ENCODE data around the gene RNF20.
"Not testable (repeated sequence)": the region's sequence is repeated elsewhere in the genome, so short reads cannot be mapped to it uniquely, and the experiment has no call there.

Gene RNF20

DNA sequence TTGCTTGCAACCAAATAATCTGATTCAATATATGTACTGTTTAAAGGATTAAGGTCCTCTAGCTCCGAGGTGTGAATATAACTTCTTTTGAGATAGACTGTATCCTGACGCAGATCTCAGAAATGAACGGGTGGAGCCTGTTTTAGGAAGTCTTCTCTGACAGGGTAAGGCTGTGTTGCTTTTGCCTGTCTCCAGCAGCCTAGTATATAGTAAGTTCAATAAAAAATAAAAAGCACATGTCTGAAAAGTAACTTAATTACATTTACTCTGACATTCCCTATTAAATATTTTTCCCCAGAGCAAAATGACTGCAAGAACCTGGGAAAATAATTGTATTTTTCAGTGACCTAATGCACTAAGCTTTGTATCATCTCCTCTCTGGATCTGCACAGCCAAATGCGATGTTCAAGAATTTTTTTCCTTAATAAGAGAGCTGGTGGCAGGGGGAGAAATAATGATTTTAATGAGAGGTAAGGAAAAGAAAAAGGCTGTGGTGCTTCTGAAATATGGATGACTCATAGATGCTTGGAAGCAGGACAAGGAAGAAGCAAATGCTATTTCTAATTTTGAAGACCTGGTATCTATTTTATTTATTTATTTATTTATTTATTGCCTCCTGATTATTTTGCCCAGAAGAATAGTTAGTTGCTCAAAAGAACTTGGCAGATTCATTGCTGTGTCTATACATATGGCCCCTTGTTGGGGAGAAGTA is 53.8 kb downstream of the RNF20 start:
- DNase-seq (ENCODE audit: low spot score) = no peak

DNA sequence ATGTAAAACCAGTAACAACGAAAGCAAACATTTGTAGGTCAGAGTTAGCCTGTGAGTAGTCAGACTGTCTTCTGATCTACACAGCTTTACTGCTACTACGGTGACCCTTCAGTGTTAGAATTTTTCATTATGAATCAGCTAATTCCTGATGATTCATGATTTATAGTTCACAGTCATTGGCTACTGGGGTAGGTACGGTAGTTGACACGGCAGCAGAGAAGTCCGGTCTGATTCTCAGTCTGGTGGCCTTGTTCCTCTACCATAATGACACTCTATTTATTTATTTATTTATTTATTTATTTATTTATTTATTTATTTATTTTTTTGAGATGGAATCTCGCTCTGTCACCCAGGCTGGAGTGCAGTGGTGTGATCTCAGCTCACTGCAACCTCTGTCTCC is 56.4 kb downstream of the RNF20 start:
- DNase-seq (ENCODE audit: low spot score) = not testable (repeated sequence)

DNA sequence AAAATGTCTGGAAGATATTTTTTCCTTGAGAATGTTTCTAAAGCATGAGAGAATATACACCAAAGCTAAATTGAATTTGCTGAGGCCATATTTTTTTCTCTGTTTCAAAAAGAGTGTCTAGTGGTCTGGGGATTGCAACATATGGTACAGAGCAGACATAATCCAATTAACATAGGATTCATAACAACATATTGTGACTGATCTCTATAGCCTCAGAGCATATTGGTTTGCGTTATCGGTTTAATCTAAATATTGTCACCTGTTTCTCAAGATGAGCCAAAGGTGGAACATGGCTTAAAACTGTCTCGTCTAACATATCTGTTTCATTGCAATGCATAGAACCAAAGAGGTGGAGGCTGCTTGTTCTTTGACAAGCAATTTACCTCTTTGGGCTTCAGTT is 57.2 kb downstream of the RNF20 start:
- DNase-seq (ENCODE audit: low spot score) = no peak

- no peak for DNase-seq (ENCODE audit: low spot score)
These were observed 58.3 kb downstream of the RNF20 start for GRCh38 chr9:101591787-101592446.

- no peak for DNase-seq (ENCODE audit: low spot score)
These were observed 59.1 kb downstream of the RNF20 start for GRCh38 chr9:101592788-101593187.

DNA sequence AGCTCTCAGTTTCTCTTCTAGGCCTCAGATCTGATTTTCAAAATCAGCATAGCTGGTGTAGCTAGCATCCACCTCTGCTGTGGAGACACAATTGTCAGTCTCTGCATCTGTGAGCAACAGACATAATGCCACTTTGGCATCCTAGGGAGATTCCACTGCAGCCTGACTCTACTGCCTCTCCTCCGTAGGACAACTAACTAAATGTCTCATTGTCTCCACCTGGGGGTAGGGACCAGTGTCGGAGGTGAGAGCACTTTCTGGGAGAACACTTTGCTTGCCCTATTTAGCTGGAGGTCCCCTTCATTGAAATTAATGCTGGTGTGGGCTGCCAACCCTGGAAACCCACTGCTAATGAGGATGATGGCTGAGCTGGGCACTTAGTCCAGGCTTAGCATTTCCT is 59.7 kb downstream of the RNF20 start:
- DNase-seq (ENCODE audit: low spot score) = no peak

GRCh38 chr9:101594796-101595195 is 61.1 kb downstream of the RNF20 start, which contains the start of gene PPP3R2:
PPP3R2 (minus strand) TSS chr9:101594969; CDS start chr9:101594921, 48 bp downstream.
- DNase-seq (ENCODE audit: low spot score) = no peak

- peak; percentile 21 for DNase-seq (ENCODE audit: low spot score)
These were observed 68.5 kb downstream of the RNF20 start for GRCh38 chr9:101601904-101602765.

DNA sequence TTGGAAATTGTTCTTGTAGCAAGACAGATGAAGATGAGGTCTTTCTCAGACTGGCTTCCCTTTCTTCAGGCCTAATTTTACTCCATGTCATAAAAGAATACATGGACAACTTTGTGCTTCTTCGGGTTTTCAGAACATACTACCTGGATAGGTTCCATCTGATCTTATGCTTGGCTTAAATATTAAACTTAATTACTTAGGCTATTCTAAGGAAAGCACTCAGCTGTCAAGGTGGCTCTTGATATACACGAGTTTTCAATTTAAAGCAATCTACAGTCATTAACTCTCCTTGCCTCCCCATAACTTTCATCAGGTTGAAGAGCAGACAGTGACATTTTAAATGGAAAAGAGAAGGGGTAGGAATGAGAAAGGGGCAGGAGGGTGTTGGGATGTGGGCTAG is 70.6 kb downstream of the RNF20 start:
- DNase-seq (ENCODE audit: low spot score) = no peak

DNA sequence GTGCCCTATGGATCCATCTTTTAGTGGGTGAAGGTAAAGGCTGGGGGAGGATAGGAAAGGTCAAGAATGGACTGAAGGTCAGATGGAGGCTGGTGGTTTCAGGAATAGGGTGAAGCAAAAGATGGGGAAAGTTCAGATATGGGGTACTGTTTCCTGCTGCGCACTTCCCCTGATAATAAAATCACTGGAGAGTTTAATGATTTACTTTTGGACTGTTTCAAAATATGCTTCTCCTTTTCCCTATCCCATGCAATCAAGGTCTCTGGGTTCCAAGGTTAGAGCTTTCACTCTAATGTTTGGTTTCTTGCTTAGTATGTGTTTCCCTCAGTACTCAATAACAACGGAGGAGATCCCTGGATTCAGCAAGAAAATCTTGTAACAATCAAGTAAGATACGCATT is 71.9 kb downstream of the RNF20 start:
- no peak for DNase-seq (ENCODE audit: low spot score)

All from activated CD4-positive, alpha-beta T cell treated with anti-CD3 and anti-CD28 coated beads, Interleukin-2, Interleukin-4, amounts not matched to agents 100 ng/mL and 50 ng/mL, durations not matched to agents 16 hours and 8 hours (primary cell).